ENCODE measurements around the gene ITIH2. TPM values are rescaled to one million over a fixed set of nuclear protein-coding genes. Genes with fewer than 3 reads are reported as not detected.

The ITIH2 gene
- total RNA-seq, 2 donors from 2014 or later, result not detected

DNA sequence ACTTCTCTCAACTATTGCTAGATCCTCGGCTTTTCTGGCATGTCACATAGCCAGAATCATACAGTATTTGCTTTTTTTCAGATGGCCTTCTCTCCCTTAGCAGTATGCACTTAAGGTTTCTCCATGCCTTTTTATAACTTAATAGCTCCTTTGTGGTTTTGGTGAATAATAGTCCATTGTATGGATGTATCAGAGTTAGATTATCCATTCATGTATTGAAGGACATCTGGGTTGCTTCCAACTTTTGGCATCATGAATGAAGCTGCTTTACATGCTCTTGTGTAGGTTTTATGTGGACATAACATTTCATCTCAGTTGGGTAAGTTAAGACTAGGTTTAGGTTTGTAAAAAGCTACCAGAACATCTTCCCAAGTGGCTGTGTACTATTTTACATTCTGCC, 89.4 kb downstream of the ITIH2 start:
- TF ChIP-seq, protein P1, sequence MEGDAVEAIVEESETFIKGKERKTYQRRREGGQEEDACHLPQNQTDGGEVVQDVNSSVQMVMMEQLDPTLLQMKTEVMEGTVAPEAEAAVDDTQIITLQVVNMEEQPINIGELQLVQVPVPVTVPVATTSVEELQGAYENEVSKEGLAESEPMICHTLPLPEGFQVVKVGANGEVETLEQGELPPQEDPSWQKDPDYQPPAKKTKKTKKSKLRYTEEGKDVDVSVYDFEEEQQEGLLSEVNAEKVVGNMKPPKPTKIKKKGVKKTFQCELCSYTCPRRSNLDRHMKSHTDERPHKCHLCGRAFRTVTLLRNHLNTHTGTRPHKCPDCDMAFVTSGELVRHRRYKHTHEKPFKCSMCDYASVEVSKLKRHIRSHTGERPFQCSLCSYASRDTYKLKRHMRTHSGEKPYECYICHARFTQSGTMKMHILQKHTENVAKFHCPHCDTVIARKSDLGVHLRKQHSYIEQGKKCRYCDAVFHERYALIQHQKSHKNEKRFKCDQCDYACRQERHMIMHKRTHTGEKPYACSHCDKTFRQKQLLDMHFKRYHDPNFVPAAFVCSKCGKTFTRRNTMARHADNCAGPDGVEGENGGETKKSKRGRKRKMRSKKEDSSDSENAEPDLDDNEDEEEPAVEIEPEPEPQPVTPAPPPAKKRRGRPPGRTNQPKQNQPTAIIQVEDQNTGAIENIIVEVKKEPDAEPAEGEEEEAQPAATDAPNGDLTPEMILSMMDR (IDR thresholded peaks at IDR 0.05), result no peak
- no peak for TF ChIP-seq POLR2A (IDR thresholded peaks at IDR 0.05)
- WGBS, 2 donors, result 31 to 40% methylated on average over 1 of the region's 1 CpG
- intact Hi-C loops (cut with DNase I), result no loop called here
- ATAC-seq, result no peak
- Histone ChIP-seq H3K27me3 (no peaks in the 10 kb centered on the region), H3K27ac (peak overlapping the region in 2 of 4 donors; percentile 43 to 84), H3K4me1 (peaks cover 83% of the 10 kb centered on the region), H3K4me3 (no peak overlapping the region), H3K36me3 (replicated peaks in 1 of 2; ENCODE audit: insufficient read depth in 1 of 2, low read depth in 2 of 2) (peaks cover 0 to 3% of the 10 kb centered on the region in 2 donors), H3K9me3 (no peaks in the 10 kb centered on the region)
- DNase-seq, result no peak

DNA sequence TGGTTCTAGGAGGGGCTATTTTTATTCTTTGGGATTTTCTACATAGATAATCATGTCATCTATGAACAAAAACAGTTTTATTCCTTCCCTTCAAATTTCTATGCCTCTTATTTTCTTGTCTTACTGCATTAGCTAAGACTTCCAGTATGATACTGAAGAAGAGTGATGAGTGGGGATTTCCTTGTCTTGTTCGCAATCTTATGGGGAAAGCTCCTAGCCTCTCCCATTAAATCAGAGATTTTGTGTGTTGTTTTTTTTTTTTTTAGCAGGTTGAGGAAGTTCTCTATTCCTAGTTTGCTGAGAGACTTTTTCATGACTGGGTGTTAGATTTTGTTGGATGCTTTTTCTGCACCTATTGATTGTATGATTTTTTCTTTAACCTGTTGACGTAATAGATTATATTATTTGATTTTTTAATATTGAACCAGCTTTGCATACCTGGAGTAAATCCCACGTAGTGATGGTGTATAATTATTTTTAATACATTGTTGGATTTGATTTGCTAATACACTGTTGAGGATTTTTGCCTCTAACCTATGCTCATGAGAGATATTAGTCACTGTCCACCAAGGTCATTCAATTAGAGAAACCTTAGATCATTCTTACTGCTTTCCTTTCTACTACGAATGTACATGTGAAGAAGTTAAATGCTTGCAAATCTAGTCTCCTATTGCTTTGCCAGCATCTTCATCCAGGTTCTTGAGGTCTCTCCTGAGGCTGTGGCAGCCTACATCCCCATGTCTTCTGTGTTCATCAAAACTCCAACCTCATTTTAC, 91.3 kb downstream of the ITIH2 start:
- Histone ChIP-seq H3K36me3 (replicated peaks in 1 of 2; ENCODE audit: insufficient read depth in 1 of 2, low read depth in 2 of 2) (peaks cover 2 to 9% of the 10 kb centered on the region in 2 donors), H3K27me3 (no peaks in the 10 kb centered on the region), H3K4me1 (peaks cover 85% of the 10 kb centered on the region), H3K9me3 (no peaks in the 10 kb centered on the region), H3K4me3 (no peak overlapping the region), H3K27ac (peak overlapping the region in 2 of 4 donors; percentile 43 to 84)
- no peak for ATAC-seq
- WGBS, 2 donors, result 26 to 38% methylated on average over 4 of the region's 4 CpGs
- TF ChIP-seq, protein P1 (IDR thresholded peaks at IDR 0.05), result no peak
- TF ChIP-seq POLR2A (IDR thresholded peaks at IDR 0.05), result no peak
- no peak for DNase-seq
- intact Hi-C loops (cut with DNase I), result no loop called here

DNA sequence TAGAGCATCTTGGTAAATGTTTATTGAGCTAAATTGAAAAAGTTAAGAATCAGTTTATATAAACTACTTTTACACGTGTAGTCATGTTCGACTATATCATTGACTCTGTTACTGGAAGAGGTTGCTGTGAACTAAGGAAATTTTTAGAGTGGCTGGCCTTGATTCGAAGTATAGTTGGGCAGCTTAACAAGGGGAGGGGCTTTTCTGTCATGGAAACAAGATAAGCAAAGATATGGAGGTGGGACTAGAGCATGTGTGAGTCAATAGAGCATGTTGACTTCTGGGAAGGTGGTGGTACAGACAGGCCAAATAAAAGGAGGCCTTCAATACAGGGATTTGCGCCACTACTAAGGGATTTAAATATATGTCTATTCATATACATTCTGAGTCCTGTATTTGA, 92.5 kb downstream of the ITIH2 start:
- Histone ChIP-seq H3K9me3 (no peaks in the 10 kb centered on the region), H3K36me3 (replicated peaks in 1 of 2; ENCODE audit: insufficient read depth in 1 of 2, low read depth in 2 of 2) (peaks cover 9 to 16% of the 10 kb centered on the region in 2 donors), H3K4me1 (peaks cover 73% of the 10 kb centered on the region), H3K27ac (peak overlapping the region in 2 of 4 donors; percentile 43 to 84), H3K4me3 (no peak overlapping the region), H3K27me3 (no peaks in the 10 kb centered on the region)
- intact Hi-C loops (cut with DNase I), result no loop called here
- WGBS, 2 donors, result 21 to 27% methylated on average over 4 of the region's 4 CpGs
- TF ChIP-seq POLR2A (IDR thresholded peaks at IDR 0.05), result peak in 2 of 3 donors; percentile 38 to 52
- TF ChIP-seq, protein P1 (IDR thresholded peaks at IDR 0.05), result no peak
- peak; percentile 53 to 88 (median 61) for DNase-seq
- ATAC-seq, result peak; percentile 100

DNA sequence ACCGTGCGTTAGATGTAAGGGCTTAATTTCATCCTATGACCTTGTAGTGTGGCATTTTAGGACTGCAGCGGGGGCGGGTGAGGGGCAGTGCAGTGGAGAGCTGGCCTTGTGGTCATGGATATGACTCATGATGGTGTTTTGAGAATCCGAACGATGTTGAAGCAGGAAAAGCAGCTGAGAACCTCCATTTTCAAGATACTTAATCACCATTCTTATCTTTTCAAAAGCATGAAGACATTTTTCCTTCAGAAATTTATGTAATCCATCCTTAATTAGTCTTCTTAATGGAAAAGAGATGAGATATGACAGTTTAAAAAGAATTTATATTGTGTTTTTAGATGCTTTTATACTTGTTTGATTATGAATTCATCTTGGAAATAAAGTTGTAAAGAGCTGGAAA, 94.5 kb downstream of the ITIH2 start:
- ATAC-seq (no peak), DNase-seq (peak in 2 of 4 donors; percentile 25 to 27)
- 47 to 59% methylated on average over 6 of the region's 6 CpGs for WGBS, 2 donors
- intact Hi-C loops (cut with DNase I), result no loop called here
- Histone ChIP-seq H3K4me3 (no peak overlapping the region), H3K27me3 (no peaks in the 10 kb centered on the region), H3K27ac (peak overlapping the region in 3 of 4 donors; percentile 0 to 57 (median 0)), H3K9me3 (no peaks in the 10 kb centered on the region), H3K4me1 (peaks cover 54% of the 10 kb centered on the region), H3K36me3 (replicated peaks in 1 of 2; ENCODE audit: insufficient read depth in 1 of 2, low read depth in 2 of 2) (peaks cover 15 to 29% of the 10 kb centered on the region in 2 donors)
- TF ChIP-seq, protein P1 (IDR thresholded peaks at IDR 0.05), result no peak
- TF ChIP-seq POLR2A (IDR thresholded peaks at IDR 0.05), result no peak

Other genes with a start within 250 kb of the ITIH2 start
- 1 to 10 TPM; 8.6 to 9.9 TPM for gene ITIH5, start 36.4 kb upstream of the ITIH2 start, total RNA-seq
- 1 to 10 TPM; 4.9 to 6.2 TPM for gene KIN, start 84.7 kb downstream of the ITIH2 start, total RNA-seq
- 100 to 1,000 TPM; 127 to 148 TPM for gene ATP5F1C, start 84.9 kb downstream of the ITIH2 start, total RNA-seq
- 10 to 100 TPM in 1 of 2 donors, 1 to 10 TPM in 1; 6.0 to 12.9 TPM for gene TAF3, start 115.2 kb downstream of the ITIH2 start, total RNA-seq